GM12874 (cell line): ENCODE data around the gene FAM168A.

Source experiments
- TF ChIP-seq, protein P1 (sequence below): IDR thresholded peaks from 2 replicates; pipeline ENCODE4 v1.5.1; 2011; ENCODE audit warnings: low read depth, mild to moderate bottlenecking, control low read depth, low read length, moderate library complexity; ENCODE audit not compliant: insufficient read depth

Gene FAM168A

DNA sequence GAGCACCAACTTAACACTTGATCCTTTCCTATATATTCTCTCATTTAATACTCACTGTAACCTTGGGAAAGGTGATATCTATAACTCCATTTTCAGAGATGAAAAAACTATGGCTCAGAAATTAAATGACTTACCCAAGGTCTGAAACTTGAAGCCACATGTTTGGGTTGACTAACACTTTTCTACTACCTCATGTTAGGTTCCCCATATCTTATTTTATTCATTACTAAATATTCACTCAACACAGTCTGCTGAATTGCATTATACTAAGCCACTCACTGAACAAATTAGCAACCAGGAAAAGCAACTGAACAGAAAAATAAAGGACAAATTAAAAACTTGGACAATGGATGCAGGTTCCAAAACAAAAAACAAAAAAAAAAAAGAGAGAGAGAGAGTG, 59.9 kb downstream of the FAM168A start:
- TF ChIP-seq, protein P1, sequence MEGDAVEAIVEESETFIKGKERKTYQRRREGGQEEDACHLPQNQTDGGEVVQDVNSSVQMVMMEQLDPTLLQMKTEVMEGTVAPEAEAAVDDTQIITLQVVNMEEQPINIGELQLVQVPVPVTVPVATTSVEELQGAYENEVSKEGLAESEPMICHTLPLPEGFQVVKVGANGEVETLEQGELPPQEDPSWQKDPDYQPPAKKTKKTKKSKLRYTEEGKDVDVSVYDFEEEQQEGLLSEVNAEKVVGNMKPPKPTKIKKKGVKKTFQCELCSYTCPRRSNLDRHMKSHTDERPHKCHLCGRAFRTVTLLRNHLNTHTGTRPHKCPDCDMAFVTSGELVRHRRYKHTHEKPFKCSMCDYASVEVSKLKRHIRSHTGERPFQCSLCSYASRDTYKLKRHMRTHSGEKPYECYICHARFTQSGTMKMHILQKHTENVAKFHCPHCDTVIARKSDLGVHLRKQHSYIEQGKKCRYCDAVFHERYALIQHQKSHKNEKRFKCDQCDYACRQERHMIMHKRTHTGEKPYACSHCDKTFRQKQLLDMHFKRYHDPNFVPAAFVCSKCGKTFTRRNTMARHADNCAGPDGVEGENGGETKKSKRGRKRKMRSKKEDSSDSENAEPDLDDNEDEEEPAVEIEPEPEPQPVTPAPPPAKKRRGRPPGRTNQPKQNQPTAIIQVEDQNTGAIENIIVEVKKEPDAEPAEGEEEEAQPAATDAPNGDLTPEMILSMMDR = no peak

DNA sequence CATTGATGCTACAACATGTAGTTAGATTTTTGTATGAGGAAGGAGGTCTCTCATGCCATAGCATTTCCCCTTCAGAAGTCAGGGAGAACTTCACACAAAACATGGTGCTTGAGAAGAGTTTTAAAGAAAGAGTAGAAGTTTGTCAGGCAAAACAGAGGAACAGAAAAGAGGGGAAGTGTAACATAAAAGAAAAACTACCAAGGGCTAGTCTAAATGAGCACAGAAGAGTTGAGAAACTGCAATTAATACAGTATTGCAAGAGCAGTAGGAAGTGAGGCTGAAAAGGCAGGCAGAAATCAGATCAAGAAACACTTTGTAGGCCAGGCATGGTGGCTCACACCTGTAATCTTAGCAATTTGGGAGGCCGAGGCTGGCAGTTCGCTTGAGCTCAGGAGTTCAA, 61.0 kb downstream of the FAM168A start:
- TF ChIP-seq, protein P1 = no peak

DNA sequence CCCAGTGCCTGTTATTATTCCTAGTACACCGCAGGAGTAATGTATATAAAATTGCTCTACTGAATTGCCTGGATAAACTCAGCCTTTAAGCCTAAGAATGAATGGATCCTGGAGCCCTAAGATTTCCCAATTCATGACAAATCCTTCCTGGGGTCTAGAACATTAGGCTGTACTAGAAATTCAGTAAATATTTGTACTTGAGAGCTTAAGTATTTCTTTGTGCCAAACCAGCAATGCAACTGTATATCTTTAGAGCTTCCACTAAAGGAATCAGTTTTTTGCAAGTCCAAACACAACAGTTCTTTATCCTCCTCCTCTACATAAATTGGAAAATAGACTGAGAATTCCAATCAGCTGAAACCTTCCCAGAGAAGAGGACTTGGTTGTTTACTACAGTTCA, 65.6 kb downstream of the FAM168A start:
- TF ChIP-seq, protein P1 = no peak

DNA sequence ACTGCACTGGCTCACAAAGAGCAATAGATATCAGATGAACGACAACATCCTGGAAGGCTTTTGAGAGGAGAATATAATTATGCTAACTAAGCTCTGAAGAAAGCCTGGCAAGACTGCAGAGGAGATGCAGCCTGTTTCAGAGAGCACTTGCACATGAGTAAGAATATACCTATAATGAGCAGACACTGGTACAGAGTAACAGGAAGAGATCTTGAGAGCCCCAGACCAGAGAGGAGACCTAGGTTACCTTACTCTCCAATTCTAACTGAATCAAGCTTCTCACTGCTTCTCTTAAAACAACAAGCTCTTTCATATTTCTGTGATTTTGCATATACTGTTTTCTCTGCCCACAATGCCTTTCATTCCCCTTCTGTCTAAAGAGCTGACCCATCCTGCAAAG, 66.5 kb downstream of the FAM168A start:
- TF ChIP-seq, protein P1 = no peak

DNA sequence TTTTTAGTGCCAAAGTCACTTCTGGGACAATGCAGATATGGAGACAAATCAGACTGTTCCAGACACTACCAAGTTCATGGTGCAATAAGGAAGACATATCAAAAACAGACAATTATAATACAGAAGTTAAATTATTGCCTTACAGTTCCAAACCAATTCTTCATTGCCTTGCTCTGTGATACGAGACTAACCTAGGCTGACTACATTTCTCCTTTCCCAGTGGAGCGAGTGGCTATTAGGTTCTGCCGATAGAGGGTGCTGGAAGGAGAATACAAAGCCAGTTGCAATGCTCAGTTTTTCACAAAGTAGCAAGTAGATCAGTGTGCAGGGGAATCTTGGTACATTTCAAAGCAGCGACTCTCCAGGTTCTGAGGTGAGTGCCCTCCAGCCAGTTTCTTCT, 67.8 kb downstream of the FAM168A start:
- TF ChIP-seq, protein P1 = no peak

DNA sequence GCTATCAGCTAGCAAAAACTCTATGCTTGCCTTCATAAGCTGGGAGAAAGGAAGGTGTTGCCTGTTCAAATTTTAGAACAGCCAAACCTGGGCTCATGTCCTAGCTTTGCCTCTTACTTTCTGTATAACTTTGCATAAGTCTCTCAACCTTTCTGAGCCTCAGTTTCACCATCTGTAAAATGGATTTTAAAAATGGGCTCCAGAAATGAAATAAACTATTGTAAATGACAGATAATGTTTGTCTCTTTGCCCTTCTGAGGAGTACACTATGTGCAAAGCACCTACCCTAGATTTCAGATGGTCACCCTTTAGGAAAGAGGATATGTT, 68.7 kb downstream of the FAM168A start:
- TF ChIP-seq, protein P1 = no peak

DNA sequence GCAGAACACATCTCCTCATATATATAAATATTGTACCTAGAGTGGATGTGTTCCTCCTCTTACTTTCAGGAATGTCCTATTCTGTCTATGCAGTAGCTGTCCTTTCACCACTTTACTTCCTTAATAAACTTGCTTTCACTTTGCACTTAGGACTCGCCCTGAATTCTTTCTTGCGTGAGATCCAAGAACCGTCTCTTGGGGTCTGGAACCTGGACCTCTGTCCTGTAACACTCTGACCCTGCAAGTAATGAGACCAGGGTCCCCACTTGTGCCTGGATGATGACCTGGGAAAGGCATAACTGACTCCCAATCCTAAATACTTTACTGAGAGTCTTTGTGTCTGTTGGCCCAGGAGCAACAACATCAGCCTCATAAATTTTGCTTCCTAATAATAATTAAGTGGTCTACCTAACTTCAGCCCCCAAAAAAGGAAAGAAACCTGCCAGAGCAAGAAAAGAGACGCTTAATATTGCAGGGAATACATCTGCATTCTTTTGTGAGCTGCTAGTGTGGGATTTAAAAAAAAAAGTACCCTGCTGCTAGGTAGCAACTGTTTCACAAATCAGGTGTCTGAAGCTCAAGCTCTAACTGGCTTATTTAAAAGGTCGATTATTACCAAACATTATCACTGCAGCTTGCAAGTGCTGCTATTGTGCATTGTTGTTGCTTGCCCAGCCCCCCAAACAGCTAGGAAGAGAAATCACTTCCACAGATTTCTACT, 69.3 kb downstream of the FAM168A start:
- TF ChIP-seq, protein P1 = no peak

DNA sequence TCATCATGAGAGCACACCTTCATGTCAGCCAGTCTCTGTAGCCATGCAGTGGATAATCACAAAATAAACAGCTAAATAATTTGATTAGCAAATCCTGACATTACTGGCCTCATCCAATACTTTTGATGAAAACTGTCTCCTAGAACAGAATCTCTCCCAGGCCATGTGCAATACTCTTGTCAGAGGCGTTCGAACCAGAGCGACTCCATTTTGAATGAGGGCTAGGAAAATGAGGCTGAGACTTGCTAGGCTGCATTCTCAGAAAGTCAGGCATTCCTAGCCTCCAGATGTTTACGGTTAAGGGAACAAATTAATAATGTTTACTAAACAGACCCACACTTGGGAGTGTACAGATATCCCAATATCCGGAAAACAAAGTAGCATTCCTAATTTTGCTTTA, 69.9 kb downstream of the FAM168A start:
- TF ChIP-seq, protein P1 = no peak
